ENCODE measurements around the gene NME2. TPM values are rescaled to one million over a fixed set of nuclear protein-coding genes. Genes with fewer than 3 reads are reported as not detected.
A peak's percentile ranks its signal among the peaks of the same experiment; 100 is the strongest.

Gene NME2
- total and polyA plus RNA-seq, 11 donors: 171 to 813 (median 289) TPM

DNA sequence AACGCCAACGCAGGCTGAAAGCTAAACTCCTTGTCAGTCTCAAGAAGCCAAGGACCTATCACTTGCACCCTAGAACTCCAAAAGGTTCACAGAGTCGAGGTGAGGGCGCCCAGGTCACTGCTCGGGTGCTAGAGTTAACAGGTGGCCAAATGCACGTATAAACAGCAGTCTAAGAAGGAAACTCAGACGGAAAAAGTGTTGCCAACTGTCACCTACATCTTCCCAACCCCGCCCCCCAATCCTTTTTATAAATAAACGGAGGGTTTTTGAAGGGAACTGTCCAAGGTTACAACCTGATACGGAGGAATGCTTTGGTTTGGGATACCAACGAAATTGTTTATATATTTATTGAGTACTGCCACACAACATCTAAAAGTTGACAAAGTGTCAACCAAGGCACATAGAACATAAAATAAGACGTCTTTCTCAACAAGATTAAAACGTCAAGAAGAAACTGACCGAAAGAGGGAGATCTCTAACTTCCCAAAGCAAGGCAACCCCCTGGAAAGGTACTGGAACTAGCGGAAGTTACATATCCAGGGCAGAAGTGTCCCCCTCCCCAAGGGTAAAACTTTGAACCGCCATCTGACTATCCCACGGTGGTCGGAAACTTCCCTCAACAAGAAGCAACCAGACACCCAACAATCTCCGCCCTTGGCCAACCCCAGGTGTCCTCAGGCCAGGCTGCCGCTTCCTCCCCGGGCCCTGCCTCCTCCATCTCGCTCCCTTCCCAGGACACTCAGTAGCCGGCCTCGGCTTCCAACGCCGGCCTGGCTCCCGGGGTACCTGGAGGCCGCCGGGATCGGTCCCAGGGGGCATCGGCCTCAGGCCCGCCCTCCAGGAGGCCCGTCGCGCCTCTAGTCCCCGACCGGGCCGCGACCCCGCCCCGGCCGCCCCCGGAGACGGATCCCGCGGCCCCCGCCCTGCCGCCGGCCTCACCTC lies 46.5 kb upstream of the NME2 start:
- Histone ChIP-seq H3K9me3 (no peaks in the 10 kb centered on the region), H3K4me1 (peaks cover 8 to 57% (median 29%) of the 10 kb centered on the region in 12 donors), H3K36me3 (no peaks in the 10 kb centered on the region), H3K27me3 (no peaks in the 10 kb centered on the region), H3K4me3 (peak overlapping the region; percentile 66 to 100 (median 96)), H3K27ac (peak overlapping the region; percentile 95 to 100 (median 99))
- ATAC-seq (peak in 3 of 4 donors; percentile 1 to 35 (median 24)), DNase-seq (peak in 4 of 5 donors; percentile 37 to 77 (median 47))
- intact Hi-C loops (cut with DNase I): loop anchor here in 7 of 10 donors (1.0 to 10.0 kb wide), 5 partner anchors 33 to 255 kb away; partner anchors contain the start of genes NME1 (in 6 of the 7) and TOB1 (in 2 of the 7)
- no peak for TF ChIP-seq POLR2A (IDR thresholded peaks at IDR 0.05)
- TF ChIP-seq, protein P1, sequence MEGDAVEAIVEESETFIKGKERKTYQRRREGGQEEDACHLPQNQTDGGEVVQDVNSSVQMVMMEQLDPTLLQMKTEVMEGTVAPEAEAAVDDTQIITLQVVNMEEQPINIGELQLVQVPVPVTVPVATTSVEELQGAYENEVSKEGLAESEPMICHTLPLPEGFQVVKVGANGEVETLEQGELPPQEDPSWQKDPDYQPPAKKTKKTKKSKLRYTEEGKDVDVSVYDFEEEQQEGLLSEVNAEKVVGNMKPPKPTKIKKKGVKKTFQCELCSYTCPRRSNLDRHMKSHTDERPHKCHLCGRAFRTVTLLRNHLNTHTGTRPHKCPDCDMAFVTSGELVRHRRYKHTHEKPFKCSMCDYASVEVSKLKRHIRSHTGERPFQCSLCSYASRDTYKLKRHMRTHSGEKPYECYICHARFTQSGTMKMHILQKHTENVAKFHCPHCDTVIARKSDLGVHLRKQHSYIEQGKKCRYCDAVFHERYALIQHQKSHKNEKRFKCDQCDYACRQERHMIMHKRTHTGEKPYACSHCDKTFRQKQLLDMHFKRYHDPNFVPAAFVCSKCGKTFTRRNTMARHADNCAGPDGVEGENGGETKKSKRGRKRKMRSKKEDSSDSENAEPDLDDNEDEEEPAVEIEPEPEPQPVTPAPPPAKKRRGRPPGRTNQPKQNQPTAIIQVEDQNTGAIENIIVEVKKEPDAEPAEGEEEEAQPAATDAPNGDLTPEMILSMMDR (IDR thresholded peaks at IDR 0.05): peak in 7 of 12 donors; percentile 15 to 44 (median 21)
- 1 to 3% (median 2%) methylated on average over 33 to 49 of the region's 49 CpGs for WGBS, 4 donors

DNA sequence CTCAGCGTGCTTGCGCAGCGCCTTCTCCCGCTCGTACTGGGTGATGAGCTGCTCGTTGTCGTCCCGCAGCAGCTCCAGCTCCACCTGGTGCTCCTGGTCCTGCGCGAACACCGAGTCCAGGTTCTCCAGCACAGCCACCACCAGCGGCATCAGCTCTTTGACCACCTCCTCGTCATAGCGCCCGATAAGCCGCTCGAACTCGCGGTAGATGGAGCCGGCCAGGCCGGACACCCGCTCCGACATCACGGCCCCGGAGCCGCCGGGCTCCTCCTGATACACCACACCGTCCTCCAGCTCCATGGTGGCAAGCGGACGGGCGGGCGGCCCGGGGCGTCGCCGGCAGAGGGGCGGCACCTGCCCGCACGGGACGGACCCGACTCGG lies 45.9 kb upstream of the NME2 start:
- WGBS, 4 donors: 0% methylated on average over 23 to 42 of the region's 42 CpGs; no CpG with 5 or more reads in 1 of the 4 donors
- peak in 1 of 5 donors; percentile 49 for DNase-seq
- peak overlapping the region; percentile 66 to 100 (median 96) for H3K4me3 ChIP-seq
- peak overlapping the region; percentile 95 to 100 (median 99) for H3K27ac ChIP-seq
- H3K36me3 ChIP-seq: no peaks in the 10 kb centered on the region
- peak in 2 of 4 donors; percentile 23 to 44 for ATAC-seq
- intact Hi-C loops (cut with DNase I): loop anchor here in 4 of 10 donors (1.0 to 5.0 kb wide), 3 partner anchors 32 to 253 kb away; partner anchors contain the start of genes NME1 (in 4 of the 4) and TOB1 (in 1 of the 4)
- peaks cover 8 to 55% (median 29%) of the 10 kb centered on the region in 12 donors for H3K4me1 ChIP-seq
- H3K27me3 ChIP-seq: no peaks in the 10 kb centered on the region
- H3K9me3 ChIP-seq: no peaks in the 10 kb centered on the region
- no peak for TF ChIP-seq POLR2A (IDR thresholded peaks at IDR 0.05)
- TF ChIP-seq, protein P1 (IDR thresholded peaks at IDR 0.05): no peak

DNA sequence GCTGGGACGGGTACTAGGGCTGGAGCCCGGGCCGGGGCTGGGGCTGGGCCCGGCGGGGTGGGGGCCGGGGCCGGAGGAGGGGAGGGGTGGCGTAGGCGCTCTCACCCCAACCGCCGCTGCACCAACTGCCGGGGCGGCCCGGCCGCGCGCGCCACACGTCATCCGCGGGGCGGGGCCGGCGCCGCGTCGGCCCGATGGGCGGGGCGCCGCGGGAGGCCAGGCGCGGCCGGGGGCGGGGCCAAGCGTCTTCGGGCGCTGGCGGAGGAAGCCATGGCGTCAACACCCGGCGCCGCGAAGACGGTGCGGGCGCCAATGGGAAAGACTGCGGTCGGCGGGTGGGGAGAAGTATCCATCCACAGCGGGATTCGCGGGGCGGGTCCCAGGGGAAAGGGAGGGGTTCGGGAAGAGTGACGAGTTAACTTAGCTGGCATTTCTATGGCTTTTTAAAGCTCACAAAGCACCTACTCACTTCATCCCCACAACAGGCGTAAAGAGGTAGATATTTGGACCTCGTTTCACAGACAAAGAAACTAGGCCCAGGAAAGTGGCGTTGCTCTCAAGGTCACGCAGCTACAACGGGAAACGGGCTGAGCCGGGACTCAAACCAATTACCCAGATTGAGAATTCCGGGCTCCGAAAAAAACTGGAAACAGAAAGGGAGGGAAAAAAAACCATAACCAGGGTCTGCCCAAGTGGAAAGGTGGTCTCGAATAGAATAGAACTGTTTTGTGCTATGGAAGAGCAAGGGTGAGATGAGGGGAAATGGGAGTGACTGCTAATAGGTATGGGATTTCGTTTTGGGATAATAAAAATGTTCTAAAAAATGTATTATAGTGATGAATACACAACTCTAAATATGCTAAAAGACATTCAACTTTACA lies 45.2 kb upstream of the NME2 start, which contains the start of gene SPAG9:
SPAG9 (minus strand) TSS at position 130 of the 881 bp plus-strand sequence. CDS start 212 bp downstream, outside the sequence.
- Histone ChIP-seq H3K4me3 (peak within 1 kb of the TSS; percentile 66 to 100 (median 96)), H3K27me3 (no peaks in the 10 kb centered on the region), H3K36me3 (no peaks in the 10 kb centered on the region), H3K9me3 (no peaks in the 10 kb centered on the region), H3K27ac (peak within 1 kb of the TSS; percentile 95 to 100 (median 99)), H3K4me1 (peaks cover 8 to 49% (median 29%) of the 10 kb centered on the region in 12 donors)
- TF ChIP-seq, protein P1 (IDR thresholded peaks at IDR 0.05): no peak
- TF ChIP-seq POLR2A (IDR thresholded peaks at IDR 0.05): peak; percentile 57 to 82
- DNase-seq (peak; percentile 97 to 98 (median 98)), ATAC-seq (peak; percentile 89 to 96 (median 92))
- 1 to 2% (median 1%) methylated on average over 35 to 68 of the region's 68 CpGs for WGBS, 4 donors
- intact Hi-C loops (cut with DNase I): loop anchor here in 5 of 10 donors (1.0 to 5.0 kb wide), 3 partner anchors 32 to 254 kb away; partner anchors contain the start of genes NME1 (in 5 of the 5) and TOB1 (in 1 of the 5)
